Activated T-helper 9 cell treated with anti-CD3 and anti-CD28 coated beads, Interleukin-2, amount 50 U/mL, for 16 hours (primary cell): Measurements from ENCODE around the gene RBCK1.
A peak's percentile ranks its signal among the peaks of the same experiment; 100 is the strongest.
"Not testable (repeated sequence)": the region's sequence is repeated elsewhere in the genome, so short reads cannot be mapped to it uniquely, and the experiment has no call there.

Source experiments
- DNase-seq: peaks from one replicate; pipeline ENCODE4 v3.0.0-alpha.2; 2020; ENCODE audit warnings: low read depth

The RBCK1 gene

DNA sequence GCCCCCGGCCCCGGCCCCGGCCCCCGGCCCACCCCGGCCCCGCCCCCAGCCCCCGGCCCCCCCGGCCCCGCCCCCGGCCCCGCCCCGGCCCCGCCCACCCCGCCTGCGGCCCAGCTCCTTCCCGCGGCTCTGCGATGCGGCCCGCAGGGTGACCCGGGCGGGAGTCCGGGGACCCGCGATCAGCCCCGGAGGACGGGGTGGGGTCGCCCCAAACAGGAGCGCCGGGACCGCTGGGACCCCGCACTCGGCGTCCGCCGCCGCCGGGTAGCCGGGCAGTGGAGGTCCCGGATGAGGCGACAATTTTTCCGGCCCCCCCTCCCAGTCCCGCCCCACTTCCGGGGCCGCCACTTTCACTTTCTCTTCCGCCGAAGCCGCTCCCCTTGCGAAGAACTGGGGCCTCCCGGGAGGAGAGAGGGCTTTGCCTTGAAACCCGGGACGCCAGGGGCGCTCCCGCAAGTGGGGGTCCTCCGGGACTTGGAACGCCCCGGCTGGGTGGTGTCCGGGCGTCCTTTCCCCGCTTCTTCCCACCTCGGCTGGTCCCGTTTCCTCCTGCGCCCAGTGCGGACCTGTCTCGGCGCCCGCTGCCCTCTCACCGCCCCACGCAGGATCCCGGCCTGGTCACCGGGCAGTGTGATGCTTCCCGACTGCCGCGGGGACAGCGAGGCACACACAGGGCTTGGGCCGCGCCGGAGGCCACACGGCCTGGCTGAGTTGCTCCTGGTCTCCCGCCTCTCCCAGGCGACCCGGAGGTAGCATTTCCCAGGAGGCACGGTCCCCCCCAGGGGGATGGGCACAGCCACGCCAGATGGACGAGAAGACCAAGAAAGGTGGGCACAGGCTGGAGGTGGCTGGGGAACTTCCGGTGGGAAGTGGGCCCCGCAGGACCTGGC is at the start of gene RBCK1:
RBCK1 (plus strand) TSS at position 347 of the 890 bp plus-strand sequence; CDS start at position 806, 459 bp downstream.
- DNase-seq: peak; percentile 83

DNA sequence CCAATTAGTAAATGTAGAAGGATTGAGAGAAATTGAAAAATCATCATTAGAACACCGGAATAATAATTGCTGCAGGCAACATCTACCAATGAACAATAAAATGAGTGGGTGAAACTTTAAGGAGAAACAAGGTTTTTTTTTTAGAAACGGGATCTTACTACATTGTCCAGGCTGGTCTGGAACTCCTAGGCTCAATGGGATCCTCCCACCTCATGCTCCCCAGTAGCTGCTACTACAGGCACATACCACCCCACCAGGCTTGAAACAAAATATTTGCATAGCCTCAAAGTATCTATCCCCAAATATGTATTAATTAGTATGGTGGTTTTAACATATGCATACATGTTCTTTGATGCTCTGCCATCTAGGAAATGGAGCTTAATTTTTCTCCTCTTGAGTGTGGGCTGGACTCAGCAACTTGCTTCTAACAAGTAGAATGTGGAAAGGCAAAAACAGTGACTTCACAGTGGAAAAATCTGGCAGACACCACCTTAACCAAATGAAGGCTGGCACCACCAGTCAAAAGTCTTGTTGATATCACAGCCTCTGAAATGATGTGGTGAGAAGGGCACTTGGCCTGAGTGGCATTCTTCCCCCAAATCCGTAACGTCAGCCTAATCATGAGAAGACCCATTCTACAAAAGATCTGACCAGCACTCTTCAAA is 49.1 kb upstream of the RBCK1 start:
- DNase-seq: no peak

GRCh38 chr20:361561-361960 is 46.5 kb upstream of the RBCK1 start:
- DNase-seq: no peak

DNA sequence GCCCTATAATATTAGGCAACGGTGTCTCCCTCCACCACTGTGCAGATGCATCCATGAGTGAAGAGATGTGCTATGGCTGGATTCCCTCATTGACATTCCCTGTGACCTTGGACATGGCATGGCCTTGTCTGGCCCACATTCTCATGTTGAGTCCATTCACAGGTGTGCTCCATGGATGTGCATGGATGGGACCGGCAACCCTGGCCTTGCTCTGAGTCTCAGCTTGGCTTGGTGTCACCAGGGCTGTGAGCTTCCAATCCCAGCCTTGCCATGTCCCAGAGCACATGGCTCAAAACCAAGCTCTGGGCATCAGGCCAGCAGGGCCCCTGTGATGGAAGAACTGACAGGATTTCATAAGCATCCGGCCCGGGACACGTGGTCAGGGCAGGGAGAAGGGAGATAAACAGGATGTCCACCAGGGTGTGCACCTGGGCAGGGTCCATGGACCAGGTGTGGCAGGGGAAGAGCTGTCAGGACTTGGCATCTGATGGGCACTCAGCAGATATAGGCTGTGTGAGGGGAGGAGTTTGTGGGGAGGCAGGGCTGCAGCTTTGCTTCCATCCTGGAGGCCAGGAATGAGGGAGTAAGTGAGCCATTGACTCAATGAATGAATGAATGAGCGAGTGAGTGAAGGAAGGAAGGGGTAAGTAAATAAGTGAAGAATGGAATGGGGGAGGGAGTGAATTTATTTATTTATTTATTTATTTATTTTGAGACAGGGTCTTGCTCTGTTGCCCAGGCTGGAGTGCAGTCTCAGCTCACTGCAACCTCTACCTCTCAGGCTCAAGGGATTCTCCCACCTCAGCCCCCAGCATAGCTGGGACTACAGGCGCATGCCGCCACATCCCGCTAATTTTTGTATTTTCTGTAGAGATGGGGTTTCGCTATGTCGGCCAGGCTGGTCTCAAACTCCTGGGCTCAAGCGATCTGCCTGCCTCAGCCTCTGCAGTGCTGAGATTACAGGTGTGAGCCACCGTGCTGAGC is 45.5 kb upstream of the RBCK1 start:
- DNase-seq: peak; percentile 18

DNA sequence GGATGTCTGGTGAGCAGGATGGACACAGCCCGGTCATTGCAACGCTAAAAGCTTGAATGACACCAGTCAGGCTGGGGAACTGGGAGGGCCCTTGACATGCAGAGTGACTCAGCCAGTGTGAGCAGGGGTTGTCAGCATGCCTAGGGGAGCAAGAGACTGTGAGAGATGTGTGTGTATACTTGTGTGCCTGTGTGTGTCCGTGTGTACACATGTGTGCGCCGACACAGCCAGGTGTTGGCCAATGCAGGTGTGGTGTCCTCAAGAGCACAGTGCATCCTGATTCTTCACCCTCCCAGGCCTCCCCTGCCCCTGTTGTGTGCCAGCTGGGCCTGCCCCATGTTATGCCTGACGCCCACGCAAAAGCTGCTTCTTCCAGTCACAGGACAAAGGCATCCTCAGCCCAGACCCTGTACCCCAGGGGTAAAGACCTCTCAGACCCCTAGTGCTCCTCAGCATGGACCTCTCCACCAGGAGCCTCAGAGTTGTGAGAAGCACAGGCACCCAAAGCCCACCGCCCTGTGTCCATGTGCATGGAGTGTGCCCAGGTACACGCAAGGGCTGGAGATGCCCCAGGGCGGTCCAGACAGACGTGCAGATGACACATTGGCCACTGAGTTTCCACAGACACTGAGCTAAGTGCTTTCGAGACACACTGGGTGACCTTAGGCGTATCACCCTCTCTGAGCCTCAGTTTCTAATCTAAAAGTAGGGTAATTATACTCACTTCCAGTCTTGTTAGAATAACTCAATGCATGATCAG is 44.6 kb upstream of the RBCK1 start:
- no peak for DNase-seq

DNA sequence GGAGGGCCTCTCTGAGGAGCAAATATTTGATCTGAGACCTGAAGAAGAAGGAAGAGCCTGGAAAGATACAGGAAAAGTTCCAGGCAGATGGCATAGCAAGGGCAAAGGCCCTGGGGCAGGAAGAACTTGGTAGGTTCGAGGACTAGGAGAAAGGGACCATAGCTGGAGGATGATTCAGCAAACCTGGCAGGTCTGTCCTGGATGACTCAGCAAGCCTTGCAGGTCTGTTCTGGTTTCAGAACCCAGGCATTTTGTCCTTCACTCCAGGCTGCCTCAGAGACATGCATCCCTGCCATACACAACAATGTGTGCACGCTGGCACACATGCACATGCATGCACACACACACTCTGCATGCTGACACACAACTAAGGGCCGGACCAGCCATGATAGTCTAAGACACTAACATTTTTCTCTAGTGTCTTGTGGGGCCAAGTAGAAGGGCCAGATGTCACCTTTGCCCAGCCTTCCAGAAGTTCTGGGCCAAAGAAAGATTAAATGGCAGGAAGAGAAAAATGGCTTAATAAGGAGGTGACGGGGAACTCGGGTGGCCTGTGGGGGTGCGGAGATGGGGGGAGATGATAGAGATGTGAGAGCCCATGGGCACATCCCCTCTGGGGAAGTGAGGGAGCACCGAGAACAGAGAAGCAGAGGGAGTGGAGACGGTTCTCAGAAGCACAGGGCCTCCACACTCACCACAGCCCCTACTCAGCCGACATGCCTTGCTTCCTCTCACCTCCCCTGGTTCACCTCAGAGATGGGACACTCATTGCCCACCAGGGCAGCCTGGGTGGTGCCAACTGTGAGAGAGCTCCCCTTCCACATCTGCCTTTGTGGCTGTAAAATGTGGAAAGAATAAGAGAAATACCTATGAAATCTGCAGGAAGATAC is 42.9 kb upstream of the RBCK1 start:
- no peak for DNase-seq

GRCh38 chr20:366041-366718 is 41.9 kb upstream of the RBCK1 start:
- DNase-seq: no peak

GRCh38 chr20:366719-367485 is 41.2 kb upstream of the RBCK1 start:
- no peak for DNase-seq

DNA sequence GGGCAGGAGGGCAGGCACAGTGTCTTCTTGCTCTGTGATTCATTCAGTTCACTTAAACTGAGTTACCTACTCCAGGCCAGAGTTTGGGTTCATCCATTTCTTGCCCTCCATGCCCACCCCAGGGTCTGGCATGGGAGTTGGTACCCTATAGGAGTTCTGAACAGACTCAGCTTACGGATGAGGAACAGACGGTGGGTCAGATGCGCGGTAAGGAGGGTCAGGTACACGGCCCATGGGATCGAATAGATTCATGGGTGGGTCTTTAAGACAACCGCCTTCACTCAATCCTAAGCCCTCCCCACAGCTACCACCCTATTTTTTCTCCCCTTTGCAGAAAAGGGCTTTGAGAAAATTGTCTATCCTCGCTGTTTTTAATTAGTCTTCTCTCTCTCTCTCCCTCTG is 40.6 kb upstream of the RBCK1 start:
- no peak for DNase-seq

DNA sequence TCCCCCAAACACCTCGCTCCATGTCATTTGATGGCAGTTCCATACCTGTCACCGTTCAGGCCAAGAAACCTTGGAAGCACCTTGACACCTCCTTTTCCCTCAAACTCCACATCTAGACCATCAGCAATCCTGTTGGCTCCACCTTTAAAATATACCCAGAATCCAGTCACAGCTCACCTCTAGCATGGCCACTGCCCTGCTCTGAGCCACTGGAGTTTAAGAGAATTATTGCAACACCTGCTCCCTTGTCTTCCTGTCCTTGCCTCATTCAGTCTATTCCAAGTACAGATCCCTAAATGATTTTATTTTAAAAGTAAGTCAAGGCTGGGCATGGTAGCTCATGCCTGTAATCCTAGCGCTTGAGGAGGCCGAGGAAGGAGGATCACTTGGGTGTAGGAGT is 39.2 kb upstream of the RBCK1 start:
- DNase-seq: no peak

GRCh38 chr20:370151-370600 is 37.9 kb upstream of the RBCK1 start:
- no peak for DNase-seq

DNA sequence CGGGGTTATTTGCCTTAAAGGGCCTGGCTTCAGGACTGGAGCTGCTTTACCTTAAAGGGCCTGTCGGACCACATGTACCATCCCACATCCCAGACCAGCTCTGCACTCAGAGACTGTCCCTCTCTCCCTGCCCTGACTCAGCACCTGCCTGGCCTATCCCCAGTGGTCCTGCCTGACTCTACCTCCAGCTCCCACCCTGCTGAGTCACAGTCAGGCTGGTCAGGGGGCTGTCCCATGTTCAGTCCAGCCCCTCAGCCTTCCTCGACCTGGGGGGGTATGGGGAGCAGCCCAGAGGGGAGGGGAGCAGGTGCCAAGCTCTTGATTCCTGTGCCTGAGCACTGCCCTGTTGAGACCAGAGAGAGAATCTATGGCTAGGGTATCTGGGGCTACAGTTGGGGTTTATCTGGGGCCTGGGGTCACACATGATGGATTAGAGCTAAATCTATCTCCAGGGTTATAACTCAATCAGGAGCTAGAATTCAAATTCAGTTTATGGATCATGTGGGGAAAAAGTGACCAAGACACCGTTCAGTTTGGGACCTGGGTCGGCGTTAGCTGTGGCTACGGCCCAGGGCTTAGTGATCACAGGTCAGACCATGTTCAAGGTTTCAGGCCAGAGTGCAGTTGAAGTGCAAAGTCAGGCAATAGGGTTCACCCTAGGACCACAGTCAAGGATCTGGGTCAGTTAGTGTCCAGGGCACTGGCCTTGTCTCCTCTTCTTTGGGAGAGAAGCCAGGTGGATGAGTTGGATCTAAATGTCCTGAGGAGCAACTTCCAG is 36.9 kb upstream of the RBCK1 start:
- DNase-seq: no peak

DNA sequence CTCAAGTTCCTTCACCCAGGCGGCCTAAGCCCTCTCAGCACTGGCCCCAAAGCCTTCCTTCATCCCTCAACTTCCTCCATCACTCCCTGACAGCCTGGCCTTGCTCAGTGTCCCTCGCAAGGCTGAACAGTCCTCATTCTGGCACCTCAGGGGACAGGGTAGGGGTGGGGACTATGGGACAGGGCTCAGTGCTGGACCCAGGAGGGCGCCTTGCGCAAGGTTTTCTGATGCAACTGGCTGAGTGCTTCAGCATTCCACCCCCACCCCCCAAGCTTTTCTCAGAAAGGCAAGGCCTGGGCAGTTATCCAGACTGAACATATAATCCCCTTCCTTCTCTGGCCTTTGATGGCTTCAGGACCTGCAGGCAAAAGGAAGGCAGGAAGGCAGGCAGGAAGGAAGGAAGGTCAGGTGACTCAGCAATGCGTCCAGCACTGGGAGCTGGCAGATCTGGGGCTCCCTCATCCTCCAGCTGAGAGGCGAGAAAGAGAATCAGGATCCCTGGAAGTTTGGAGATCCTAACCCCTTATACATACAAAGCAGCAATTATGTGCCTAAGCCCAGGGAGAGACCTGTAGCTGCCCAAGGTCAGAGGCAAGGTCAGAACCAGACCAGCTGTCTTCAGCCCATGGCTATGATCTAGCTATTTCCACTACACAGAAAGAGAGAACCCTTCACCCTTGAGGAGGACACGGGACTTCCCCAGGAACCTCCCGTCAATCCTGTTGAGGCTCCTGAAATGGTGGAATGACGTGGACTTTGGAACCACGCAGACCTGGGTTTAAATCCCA is 36.1 kb upstream of the RBCK1 start:
- no peak for DNase-seq

DNA sequence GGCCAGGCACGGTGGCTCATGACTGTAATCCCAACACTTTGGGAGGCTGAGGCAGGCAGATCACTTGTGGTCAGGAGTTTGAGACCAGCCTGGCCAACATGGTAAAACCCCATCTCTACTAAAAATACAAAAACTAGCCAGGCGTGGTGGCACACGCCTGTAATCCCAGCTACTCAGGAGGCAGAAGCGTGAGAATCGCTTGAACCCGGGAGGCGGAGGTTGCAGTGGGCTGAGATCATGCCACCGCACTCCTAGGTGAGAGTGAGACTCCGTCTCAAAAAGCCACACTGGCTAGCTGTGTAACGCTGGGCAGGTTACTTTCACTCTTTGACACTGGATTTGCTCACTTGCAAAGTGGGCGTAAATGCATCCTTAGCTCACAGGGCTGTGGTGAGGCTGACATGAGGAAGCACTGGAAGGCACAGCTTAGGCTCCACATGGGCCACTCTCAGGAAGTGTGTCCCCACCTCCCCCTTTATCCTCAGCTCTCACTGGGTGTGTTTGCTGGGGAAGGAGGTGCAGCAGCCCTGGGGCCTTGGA is 35.5 kb upstream of the RBCK1 start:
- not testable (repeated sequence) for DNase-seq

- no peak for DNase-seq
Observed at GRCh38 chr20:373171-373890, 34.8 kb upstream of the RBCK1 start.

GRCh38 chr20:375265-375889 is 32.7 kb upstream of the RBCK1 start:
- no peak for DNase-seq
